CD4-positive, alpha-beta T cell (primary cell): ENCODE measurements around the gene FBN2. TPM values are rescaled to one million over a fixed set of nuclear protein-coding genes. Genes with fewer than 3 reads are reported as not detected.

Experiments used
- ATAC-seq: fragments of 200-7000 bp; cut with Tn5 transposase; one replicate; pipeline ENCODE4 v1.10.0; 2022; ENCODE audit warnings: mild to moderate bottlenecking; ENCODE audit not compliant: poor library complexity
- CTCF ChIA-PET: fragments of 350-600 bp; sonication (Branson Sonifier 250); formaldehyde crosslinking; loops from one replicate; lab custom pipeline; 2021; ENCODE audit warnings: antibody characterized with exemption, inconsistent platforms; lab: Charles Lee
- POLR2A ChIA-PET: fragments of 350-600 bp; sonication (Branson Sonifier 250); formaldehyde crosslinking; loops from one replicate; lab custom pipeline; 2021; ENCODE audit warnings: antibody characterized with exemption, inconsistent platforms; lab: Charles Lee
- DNase-seq, 14 experiments: peaks; one replicate each; pipeline ENCODE4 v3.0.0-alpha.2; 2013 to 2020; ENCODE audit warnings: mixed read lengths in 2 of 14
- H3K27ac ChIP-seq, 2 donors: one replicate each; pipeline versions ENCODE4 v1.5.1 to v1.7.0; 2013; ENCODE audit warnings: low read length in 2 of 2, low read depth in 1 of 2, mild to moderate bottlenecking in 1 of 2
- H3K27me3 ChIP-seq, 2 experiments: 1 replicate in 1 of 2; 2 replicates in 1 of 2; pipeline versions ENCODE4 v1.6.1 to v1.7.0; 2013; ENCODE audit warnings: low read length in 2 of 2, control low read depth in 1 of 2, mild to moderate bottlenecking in 1 of 2, moderate library complexity in 1 of 2; ENCODE audit not compliant: insufficient read depth in 2 of 2, control insufficient read depth in 1 of 2
- H3K36me3 ChIP-seq: one replicate; pipeline ENCODE4 v1.6.1; 2013; ENCODE audit warnings: low read length, control low read depth; ENCODE audit not compliant: insufficient read depth
- H3K4me1 ChIP-seq: one replicate; pipeline ENCODE4 v1.6.1; 2013; ENCODE audit warnings: low read length, control low read depth; ENCODE audit not compliant: insufficient read depth
- H3K4me3 ChIP-seq: one replicate; pipeline ENCODE4 v1.5.1; 2013; ENCODE audit warnings: mild to moderate bottlenecking, low read length, moderate library complexity
- H3K9me3 ChIP-seq, 2 experiments: 1 replicate in 1 of 2; 2 replicates in 1 of 2; pipeline versions ENCODE4 v1.6.1 to v1.7.0; 2013; ENCODE audit warnings: low read length in 2 of 2, mild to moderate bottlenecking in 2 of 2, control low read depth in 1 of 2, moderate library complexity in 1 of 2; ENCODE audit not compliant: control insufficient read depth in 1 of 2, insufficient read depth in 1 of 2
- H3K27ac Mint-ChIP-seq: one replicate; pipeline ENCODE4 v1.8.0; 2020; ENCODE audit warnings: mixed read lengths
- H3K27me3 Mint-ChIP-seq: one replicate; pipeline ENCODE4 v1.8.0; 2021; ENCODE audit warnings: mixed read lengths
- H3K36me3 Mint-ChIP-seq: one replicate; pipeline ENCODE4 v1.8.0; 2021; ENCODE audit warnings: low read depth, mixed read lengths
- H3K4me1 Mint-ChIP-seq: one replicate; pipeline ENCODE4 v1.8.0; 2021; ENCODE audit warnings: low read depth, mixed read lengths
- H3K4me3 Mint-ChIP-seq: one replicate; pipeline ENCODE4 v1.8.0; 2020; ENCODE audit warnings: mild to moderate bottlenecking, mixed read lengths
- H3K9me3 Mint-ChIP-seq: one replicate; pipeline ENCODE4 v1.8.0; 2020; ENCODE audit warnings: mixed read lengths
- CTCF ChIP-seq: fragments of 200-600 bp; IDR thresholded peaks from one replicate; pipeline ENCODE4 v1.8.0; 2022; ENCODE audit warnings: antibody characterized with exemption, mild to moderate bottlenecking
- intact Hi-C, 2 experiments: fragments of 100-400 bp; cut with DNase I in 1 of 2; cut with micrococcal nuclease in 1 of 2; formaldehyde crosslinking; loops; one replicate each; pipeline versions ENCODE4 v1.15.1 to v1.9.0; 2023 to 2025; cut with DNase I, micrococcal nuclease
- total RNA-seq, 174 experiments: library from RNA in 2 of 174; stranded (reverse) in 2 of 174; gene quantifications; one replicate each; pipeline ENCODE4 v1.2.3 and lab custom pipeline; 2021 to 2026

The FBN2 gene
- total RNA-seq, 2 experiments from 2014 or later = 0.06 TPM; not detected in 1

- CTCF ChIA-PET = no interaction called here
Measured at GRCh38 chr5:128274441-128274840, 263.6 kb downstream of the FBN2 start.

GRCh38 chr5:128273736-128274135 lies 264.3 kb downstream of the FBN2 start:
- Mint-ChIP-seq H3K36me3 (no peaks in the 10 kb centered on the region), H3K27me3 (peaks cover 9% of the 10 kb centered on the region), H3K4me1 (no peaks in the 10 kb centered on the region), H3K27ac (no peak overlapping the region), H3K4me3 (no peak overlapping the region), H3K9me3 (no peaks in the 10 kb centered on the region)
- no peaks in the 10 kb centered on the region for H3K36me3 ChIP-seq
- intact Hi-C loops = no loop called here
- ChIA-PET POLR2A (no interaction called here), CTCF (no interaction called here)
- ATAC-seq (no peak), DNase-seq (no peak)
- H3K9me3 ChIP-seq = no peaks in the 10 kb centered on the region
- TF ChIP-seq CTCF = no peak
- H3K4me3 ChIP-seq = no peak overlapping the region
- no peaks in the 10 kb centered on the region for H3K27me3 ChIP-seq
- H3K4me1 ChIP-seq = no peaks in the 10 kb centered on the region
- no peak overlapping the region for H3K27ac ChIP-seq

More at GRCh38 chr5:128274441-128274840, 263.6 kb downstream of the FBN2 start:
- no peaks in the 10 kb centered on the region for H3K36me3 Mint-ChIP-seq
- no peaks in the 10 kb centered on the region for H3K9me3 Mint-ChIP-seq
- Histone ChIP-seq H3K27ac (no peak overlapping the region), H3K4me1 (no peaks in the 10 kb centered on the region), H3K9me3 (no peaks in the 10 kb centered on the region), H3K4me3 (no peak overlapping the region), H3K27me3 (no peaks in the 10 kb centered on the region), H3K36me3 (no peaks in the 10 kb centered on the region)
- no peak overlapping the region for H3K4me3 Mint-ChIP-seq
- H3K4me1 Mint-ChIP-seq = no peaks in the 10 kb centered on the region
- intact Hi-C loops = no loop called here
- ATAC-seq (no peak), DNase-seq (no peak)
- TF ChIP-seq CTCF = no peak
- peaks cover 8% of the 10 kb centered on the region for H3K27me3 Mint-ChIP-seq
- POLR2A ChIA-PET = no interaction called here
- no peak overlapping the region for H3K27ac Mint-ChIP-seq

- Histone ChIP-seq H3K36me3 (no peaks in the 10 kb centered on the region), H3K4me1 (no peaks in the 10 kb centered on the region), H3K27ac (no peak overlapping the region), H3K4me3 (no peak overlapping the region), H3K27me3 (no peaks in the 10 kb centered on the region), H3K9me3 (no peaks in the 10 kb centered on the region)
- ChIA-PET CTCF (no interaction called here), POLR2A (no interaction called here)
- no peak overlapping the region for H3K27ac Mint-ChIP-seq
- no peak for DNase-seq
- no peaks in the 10 kb centered on the region for H3K4me1 Mint-ChIP-seq
- peaks cover 23% of the 10 kb centered on the region for H3K27me3 Mint-ChIP-seq
- intact Hi-C loops = no loop called here
- no peak overlapping the region for H3K4me3 Mint-ChIP-seq
- TF ChIP-seq CTCF = no peak
- no peak for ATAC-seq
- no peaks in the 10 kb centered on the region for H3K36me3 Mint-ChIP-seq
- no peaks in the 10 kb centered on the region for H3K9me3 Mint-ChIP-seq
Measured at GRCh38 chr5:128271859-128272464, 266.1 kb downstream of the FBN2 start.
